GM06990 (cell line): Measurements from ENCODE around the gene COL9A3.

Source experiments
- DNase-seq: peaks from one replicate; pipeline ENCODE4 v3.0.0-alpha.2; 2011; ENCODE audit not compliant: insufficient read length; ENCODE audit errors: extremely low read depth
- H3K27me3 ChIP-seq: replicated peaks from 2 replicates; pipeline ENCODE4 v1.6.0; 2011; ENCODE audit warnings: low read length; ENCODE audit not compliant: control insufficient read depth, insufficient read depth
- H3K36me3 ChIP-seq: 2 replicates; pipeline ENCODE4 v1.5.1; 2011; ENCODE audit warnings: low read length; ENCODE audit not compliant: control insufficient read depth, insufficient read depth
- H3K4me3 ChIP-seq: replicated peaks from 2 replicates; pipeline ENCODE4 v1.5.1; 2011; ENCODE audit warnings: low read depth, mild to moderate bottlenecking, control low read depth, low read length
- CTCF ChIP-seq: IDR thresholded peaks from 2 replicates; pipeline ENCODE4 v1.5.1; 2011; ENCODE audit warnings: low read length, control low read depth, mild to moderate bottlenecking, inconsistent platforms; ENCODE audit not compliant: insufficient read depth, poor library complexity, severe bottlenecking

COL9A3 gene

GRCh38 chr20:62821726-62822210, 4.9 kb downstream of the COL9A3 start:
- Histone ChIP-seq H3K4me3 (no peak overlapping the region), H3K27me3 (no peaks in the 10 kb centered on the region; the same call in 1 of the 2 replicates), H3K36me3 (no peaks in the 10 kb centered on the region)
- TF ChIP-seq CTCF, result no peak
- DNase-seq, result no peak

- no peak for DNase-seq
- Histone ChIP-seq H3K4me3 (no peak overlapping the region), H3K36me3 (no peaks in the 10 kb centered on the region), H3K27me3 (no peaks in the 10 kb centered on the region; the same call in 1 of the 2 replicates)
- no peak for TF ChIP-seq CTCF
Measured at GRCh38 chr20:62822239-62822787, 5.5 kb downstream of the COL9A3 start.

- Histone ChIP-seq H3K27me3 (no peaks in the 10 kb centered on the region; the same call in 1 of the 2 replicates), H3K4me3 (no peak overlapping the region), H3K36me3 (no peaks in the 10 kb centered on the region)
- TF ChIP-seq CTCF, result peak; percentile 63
- DNase-seq, result peak; percentile 50
Measured at GRCh38 chr20:62822788-62823651, 6.2 kb downstream of the COL9A3 start.

DNA sequence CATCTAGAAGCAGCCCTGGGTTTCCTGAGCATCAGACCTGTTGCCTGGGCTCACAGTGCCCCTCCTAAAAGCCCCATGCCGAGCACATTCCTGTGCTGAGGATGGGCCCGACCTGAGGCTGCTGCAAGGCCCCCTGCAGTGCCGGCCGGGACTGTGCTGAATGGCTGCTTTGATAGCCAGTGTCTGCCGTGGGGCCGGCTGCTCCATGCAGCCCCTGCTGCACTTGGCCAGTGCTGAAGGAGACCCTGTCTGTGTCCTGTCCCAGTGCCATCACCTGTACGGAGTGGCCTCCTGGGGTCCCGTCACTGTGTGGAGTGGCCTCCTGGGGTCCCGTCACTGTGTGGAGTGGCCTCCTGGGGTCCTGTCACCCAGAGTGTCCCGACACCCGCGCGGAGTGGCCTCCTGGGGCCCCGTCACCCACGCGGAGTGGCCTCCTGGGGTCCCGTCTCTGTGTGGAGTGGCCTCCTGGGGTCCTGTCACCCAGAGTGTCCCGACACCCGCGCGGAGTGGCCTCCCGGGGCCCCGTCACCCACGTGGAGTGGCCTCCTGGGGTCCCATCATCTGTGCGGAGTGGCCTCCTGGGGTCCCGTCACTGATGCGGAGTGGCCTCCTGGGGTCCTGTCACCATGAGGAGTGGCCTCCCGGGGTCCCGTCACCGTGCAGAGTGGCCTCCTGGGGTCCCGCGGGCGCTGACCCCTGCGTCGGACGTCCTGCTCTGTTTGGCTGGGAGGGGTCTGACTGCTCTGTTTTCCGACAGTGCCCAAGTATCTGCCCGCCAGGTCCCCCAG, 7.0 kb downstream of the COL9A3 start:
- no peak for DNase-seq
- no peak for TF ChIP-seq CTCF
- H3K4me3 ChIP-seq, result no peak overlapping the region
- no peaks in the 10 kb centered on the region for H3K36me3 ChIP-seq
- H3K27me3 ChIP-seq, result no peaks in the 10 kb centered on the region; the same call in 1 of the 2 replicates

DNA sequence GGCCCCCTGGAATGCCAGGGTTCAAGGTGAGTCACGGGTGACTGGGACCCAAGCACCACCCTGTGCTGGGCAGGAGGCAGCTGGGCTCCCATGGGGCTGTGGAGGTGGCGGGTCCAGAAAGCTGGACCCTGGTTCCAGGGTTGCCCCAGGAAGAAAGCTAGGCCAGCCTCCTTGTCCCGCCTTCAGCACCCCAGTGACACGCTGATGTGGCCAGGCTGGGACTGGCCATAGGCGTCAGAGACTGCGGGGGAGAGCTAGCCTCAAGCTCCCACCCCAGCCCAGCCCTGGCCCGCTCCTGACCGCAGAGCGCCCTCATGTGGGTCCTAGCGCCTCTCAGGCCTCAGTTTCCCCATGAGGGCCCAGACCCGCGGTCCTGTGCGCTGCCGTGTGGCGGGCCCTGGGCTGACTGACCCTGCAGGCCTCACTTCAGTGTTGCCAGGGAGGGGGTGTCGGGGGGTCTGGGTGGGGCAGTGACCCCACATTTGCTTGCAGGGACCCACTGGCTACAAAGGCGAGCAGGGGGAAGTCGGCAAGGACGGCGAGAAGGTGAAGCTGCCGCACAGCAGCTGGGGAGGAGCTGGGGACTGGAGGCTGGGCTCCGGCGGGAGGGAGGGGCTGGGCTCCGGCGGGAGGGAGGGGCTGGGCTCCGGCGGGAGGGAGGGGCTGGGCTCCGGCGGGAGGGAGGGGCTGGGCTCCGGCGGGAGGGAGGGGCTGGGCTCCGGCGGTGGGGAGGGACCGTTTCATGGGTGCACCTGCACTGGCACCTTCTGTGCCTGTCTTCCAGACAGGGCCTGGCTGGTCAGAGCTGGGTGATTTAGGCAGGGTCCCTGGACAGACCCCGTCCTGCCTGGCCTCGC, 7.9 kb downstream of the COL9A3 start:
- DNase-seq, result no peak
- H3K4me3 ChIP-seq, result no peak overlapping the region; the same call in 1 of the 2 replicates
- no peak for TF ChIP-seq CTCF
- no peaks in the 10 kb centered on the region for H3K36me3 ChIP-seq
- H3K27me3 ChIP-seq, result no peaks in the 10 kb centered on the region; the same call in 1 of the 2 replicates
